GM12873 (cell line): ENCODE data around the gene PPIE.

Experiments used
- CTCF ChIP-seq: IDR thresholded peaks from 2 replicates; pipeline ENCODE4 v1.5.1; 2012; ENCODE audit warnings: low read depth, mild to moderate bottlenecking, moderate library complexity, low read length, control low read depth; ENCODE audit not compliant: insufficient read depth; ENCODE audit errors: missing control alignments

PPIE gene

GRCh38 chr1:39729842-39730241 lies 8.8 kb upstream of the PPIE start:
- TF ChIP-seq CTCF = no peak

GRCh38 chr1:39732730-39733129 lies 6.0 kb upstream of the PPIE start:
- TF ChIP-seq CTCF = no peak

GRCh38 chr1:39733161-39733560 lies 5.5 kb upstream of the PPIE start:
- no peak for TF ChIP-seq CTCF

- no peak for TF ChIP-seq CTCF
Observed at GRCh38 chr1:39735731-39736130, 3.0 kb upstream of the PPIE start.

GRCh38 chr1:39737546-39738169 lies 1.0 kb upstream of the PPIE start:
- no peak for TF ChIP-seq CTCF

GRCh38 chr1:39745016-39745670 lies 6.5 kb downstream of the PPIE start:
- TF ChIP-seq CTCF = no peak

GRCh38 chr1:39751595-39751994 lies 12.9 kb downstream of the PPIE start:
- TF ChIP-seq CTCF = no peak

- no peak for TF ChIP-seq CTCF
Observed at GRCh38 chr1:39752703-39753102, 14.0 kb downstream of the PPIE start.
